Activated naive CD8-positive, alpha-beta T cell treated with anti-CD3 and anti-CD28 coated beads, Interleukin-2, amount 10 ng/mL, durations not matched to agents 7 days and 5 days (primary cell): ENCODE measurements around the gene MT1G. TPM values are rescaled to one million over a fixed set of nuclear protein-coding genes. Genes with fewer than 3 reads are reported as not detected.
A peak's percentile ranks its signal among the peaks of the same experiment; 100 is the strongest.
"Not testable (repeated sequence)": the region's sequence is repeated elsewhere in the genome, so short reads cannot be mapped to it uniquely, and the experiment has no call there.

Source experiments
- ATAC-seq: fragments of 150-1000 bp; cut with Tn5 transposase; one replicate; pipeline ENCODE4 v1.10.0; 2021; ENCODE audit warnings: low read depth, moderate library complexity
- POLR2A ChIA-PET: fragments of 350-600 bp; sonication (Branson Sonifier 250); formaldehyde crosslinking; loops from one replicate; lab custom pipeline; 2021; ENCODE audit warnings: antibody characterized with exemption; lab: Charles Lee
- DNase-seq: peaks from one replicate; pipeline ENCODE4 v3.0.0; 2021
- H3K27ac Mint-ChIP-seq: one replicate; pipeline ENCODE4 v1.8.0; 2022; ENCODE audit warnings: mild to moderate bottlenecking, mixed read lengths
- H3K27me3 Mint-ChIP-seq: one replicate; pipeline ENCODE4 v1.8.0; 2022; ENCODE audit warnings: mild to moderate bottlenecking, moderate library complexity, mixed read lengths
- H3K36me3 Mint-ChIP-seq: one replicate; pipeline ENCODE4 v1.8.0; 2021; ENCODE audit warnings: mild to moderate bottlenecking, mixed read lengths
- H3K4me1 Mint-ChIP-seq: one replicate; pipeline ENCODE4 v1.8.0; 2021; ENCODE audit warnings: mixed read lengths
- H3K4me3 Mint-ChIP-seq: one replicate; pipeline ENCODE4 v1.8.0; 2022; ENCODE audit warnings: mild to moderate bottlenecking, moderate library complexity, mixed read lengths
- H3K9me3 Mint-ChIP-seq: one replicate; pipeline ENCODE4 v1.8.0; 2021; ENCODE audit warnings: mixed read lengths
- total RNA-seq, 2 experiments: library from RNA; stranded (reverse); gene quantifications; one replicate each; pipeline ENCODE4 v1.2.3, GENCODE V29; 2021

Gene MT1G
- total RNA-seq, 2 experiments from 2014 or later, result 4.0 to 5.0 TPM

- Mint-ChIP-seq H3K36me3 (peaks cover 4% of the 10 kb centered on the region), H3K9me3 (no peaks in the 10 kb centered on the region), H3K4me3 (peak within 1 kb of the TSS; percentile 94), H3K27me3 (peaks cover 18% of the 10 kb centered on the region), H3K27ac (peak within 1 kb of the TSS; percentile 93), H3K4me1 (peaks cover 17% of the 10 kb centered on the region)
- POLR2A ChIA-PET, result interaction anchor here (0.7 to 2.2 kb wide), 20 partner anchors 8 to 93 kb away, joined by 3 to 22 read pairs (median 4); partner anchors contain the start of genes MT1H, MT1X and MT2A
- peak; percentile 80 for DNase-seq
- ATAC-seq, result peak; percentile 86
Measured at GRCh38 chr16:56625140-56625942, 42.5 kb downstream of the MT1G start, which contains the start of gene MT1E. TSS of gene MT1E (plus strand) at chr16:56625781. CDS start at chr16:56625852, 71 bp downstream.

- H3K27me3 Mint-ChIP-seq, result peaks cover 20% of the 10 kb centered on the region
- no peaks in the 10 kb centered on the region for H3K9me3 Mint-ChIP-seq
- H3K4me3 Mint-ChIP-seq, result no peak overlapping the region
- DNase-seq, result no peak
- peaks cover 4% of the 10 kb centered on the region for H3K36me3 Mint-ChIP-seq
- POLR2A ChIA-PET, result interaction anchor here (1.3 to 1.8 kb wide), 2 partner anchors 15 to 78 kb away, joined by 3 to 12 read pairs; partner anchors contain the start of gene MT2A
- H3K27ac Mint-ChIP-seq, result no peak overlapping the region
- ATAC-seq, result no peak
- H3K4me1 Mint-ChIP-seq, result peaks cover 19% of the 10 kb centered on the region
Measured at GRCh38 chr16:56623637-56624036, 44.2 kb downstream of the MT1G start.

GRCh38 chr16:56623184-56623583 is 44.7 kb downstream of the MT1G start:
- POLR2A ChIA-PET, result interaction anchor here (1.3 to 1.8 kb wide), 2 partner anchors 14 to 79 kb away, joined by 3 to 12 read pairs; partner anchors contain the start of gene MT2A
- H3K4me1 Mint-ChIP-seq, result peaks cover 21% of the 10 kb centered on the region
- not testable (repeated sequence) for H3K9me3 Mint-ChIP-seq, H3K27ac Mint-ChIP-seq, DNase-seq, H3K4me3 Mint-ChIP-seq, ATAC-seq, H3K36me3 Mint-ChIP-seq
- peaks cover 25% of the 10 kb centered on the region for H3K27me3 Mint-ChIP-seq

- H3K27me3 Mint-ChIP-seq, result peaks cover 24% of the 10 kb centered on the region
- H3K27ac Mint-ChIP-seq, ATAC-seq, H3K36me3 Mint-ChIP-seq, H3K9me3 Mint-ChIP-seq, H3K4me3 Mint-ChIP-seq, DNase-seq: not testable (repeated sequence)
- H3K4me1 Mint-ChIP-seq, result peaks cover 28% of the 10 kb centered on the region
- POLR2A ChIA-PET, result interaction anchor here (0.6 kb wide), 1 partner anchor 8 kb away, joined by 4 read pairs; no protein-coding TSS in a partner anchor
Measured at GRCh38 chr16:56621665-56622445, 46.0 kb downstream of the MT1G start.

GRCh38 chr16:56620339-56620897 is 47.4 kb downstream of the MT1G start:
- peaks cover 28% of the 10 kb centered on the region for H3K4me1 Mint-ChIP-seq
- no peak for DNase-seq
- H3K27me3 Mint-ChIP-seq, result peaks cover 20% of the 10 kb centered on the region
- H3K36me3 Mint-ChIP-seq, result peaks cover 3% of the 10 kb centered on the region
- no peak overlapping the region for H3K27ac Mint-ChIP-seq
- no peak for ATAC-seq
- H3K4me3 Mint-ChIP-seq, result no peak overlapping the region
- POLR2A ChIA-PET, result interaction anchor here (1.0 kb wide), 1 partner anchor 11 kb away, joined by 4 read pairs; no protein-coding TSS in a partner anchor
- no peaks in the 10 kb centered on the region for H3K9me3 Mint-ChIP-seq

DNA sequence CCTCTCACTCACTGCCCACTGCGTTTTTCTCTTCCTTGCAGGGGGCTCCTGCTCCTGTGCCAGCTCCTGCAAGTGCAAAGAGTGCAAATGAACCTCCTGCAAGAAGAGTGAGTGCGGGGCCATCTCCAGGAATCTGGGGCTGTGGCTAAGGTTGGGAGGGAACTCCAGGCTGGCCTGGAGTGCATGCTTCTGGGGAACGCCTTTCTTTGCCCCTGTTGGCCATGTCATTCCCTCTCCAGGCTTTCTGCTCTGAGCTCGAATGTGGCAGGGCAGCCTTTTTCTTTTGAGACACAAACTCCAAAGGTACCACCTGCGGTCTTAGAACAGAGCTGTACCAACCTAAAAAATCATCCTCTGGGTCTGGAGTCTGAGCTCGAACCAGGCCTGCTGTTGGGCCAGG is 49.7 kb downstream of the MT1G start:
- peaks cover under 1% of the 10 kb centered on the region for H3K36me3 Mint-ChIP-seq
- H3K4me3 Mint-ChIP-seq, result peak overlapping the region; percentile 85
- H3K27me3 Mint-ChIP-seq, result peaks cover 11% of the 10 kb centered on the region
- POLR2A ChIA-PET, result interaction anchor here (1.0 to 2.1 kb wide), 6 partner anchors 7 to 64 kb away, joined by 3 to 13 read pairs (median 5); partner anchors contain the start of genes MT1E, MT1X and MT2A
- ATAC-seq (no peak), DNase-seq (no peak)
- no peaks in the 10 kb centered on the region for H3K9me3 Mint-ChIP-seq
- no peak overlapping the region for H3K27ac Mint-ChIP-seq
- peaks cover 31% of the 10 kb centered on the region for H3K4me1 Mint-ChIP-seq

DNA sequence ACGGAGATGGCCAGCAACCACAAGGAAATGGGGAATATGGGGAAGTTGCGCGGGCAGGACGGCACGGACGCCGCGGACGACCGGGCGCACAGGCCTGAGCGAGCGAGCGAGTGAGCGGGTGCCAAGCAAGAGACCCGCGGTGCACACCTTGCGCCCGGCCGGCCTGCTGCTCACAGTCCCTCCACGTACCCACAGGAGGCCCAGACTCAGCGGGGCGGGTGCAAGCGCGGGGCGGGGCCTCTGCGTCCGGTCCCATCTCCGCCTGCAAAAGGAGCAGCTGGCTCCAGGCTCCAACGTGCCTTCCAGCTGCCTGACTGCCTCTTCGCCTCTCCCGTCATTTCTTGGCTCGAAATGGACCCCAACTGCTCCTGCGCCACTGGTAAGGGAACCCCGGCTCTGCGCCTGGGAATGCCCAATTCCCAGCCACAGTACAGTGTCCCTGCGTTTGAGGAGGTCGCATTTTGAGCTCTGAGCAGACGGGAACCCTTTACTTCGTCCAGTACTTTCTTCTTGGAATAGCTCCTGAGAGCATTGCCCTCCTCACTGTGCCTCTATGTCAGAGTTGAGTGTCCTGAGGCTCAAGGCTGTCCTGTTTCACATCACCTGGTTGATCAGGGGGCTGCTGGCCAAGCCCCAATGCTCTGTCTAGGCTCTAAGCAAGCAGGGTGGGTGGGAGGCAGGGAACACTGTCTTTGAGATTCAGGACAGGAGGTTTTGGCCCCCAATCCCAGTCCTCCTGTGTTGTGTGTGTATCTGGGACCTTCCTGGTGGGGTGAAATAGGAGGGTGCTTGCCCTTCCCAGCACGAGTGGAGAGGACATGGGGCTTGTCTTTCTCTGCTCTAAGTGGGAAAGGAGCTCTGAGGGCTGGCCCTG is 50.4 kb downstream of the MT1G start:
- H3K4me3 Mint-ChIP-seq, result peak overlapping the region; percentile 85
- POLR2A ChIA-PET, result interaction anchor here (0.7 to 2.1 kb wide), 8 partner anchors 8 to 65 kb away, joined by 3 to 13 read pairs (median 4); partner anchors contain the start of genes MT1E, MT1X and MT2A
- H3K36me3 Mint-ChIP-seq, result no peaks in the 10 kb centered on the region
- peaks cover 30% of the 10 kb centered on the region for H3K4me1 Mint-ChIP-seq
- H3K27me3 Mint-ChIP-seq, result peaks cover 11% of the 10 kb centered on the region
- H3K9me3 Mint-ChIP-seq, result no peaks in the 10 kb centered on the region
- peak; percentile 98 for ATAC-seq
- H3K27ac Mint-ChIP-seq, result peak overlapping the region; percentile 65
- peak; percentile 79 for DNase-seq

Other genes starting within 250 kb of the MT1G start
- 10 to 100 TPM; 50.0 to 55.5 TPM for gene AMFR, start 242.5 kb downstream of the MT1G start, total RNA-seq
- 100 to 1,000 TPM; 200 to 204 TPM for gene NUDT21, start 216.7 kb downstream of the MT1G start, total RNA-seq
- 10 to 100 TPM; 39.3 to 39.6 TPM for gene OGFOD1, start 216.5 kb downstream of the MT1G start, total RNA-seq
- 10 to 100 TPM; 38.2 to 41.5 TPM for gene BBS2, start 148.0 kb downstream of the MT1G start, total RNA-seq
- gene MT4, start 103.0 kb downstream of the MT1G start, total RNA-seq, result not detected
- gene MT3, start 78.5 kb downstream of the MT1G start, total RNA-seq, result 10 to 100 TPM; 15.5 to 16.3 TPM
- 100 to 1,000 TPM; 115 to 135 TPM for gene MT2A, start 59.5 kb downstream of the MT1G start, total RNA-seq
- 10 to 100 TPM; 32.6 to 36.4 TPM for gene MT1E, start 42.3 kb downstream of the MT1G start, total RNA-seq
- gene MT1M, start 35.4 kb downstream of the MT1G start, total RNA-seq, result not detected
- gene MT1A, start 29.4 kb downstream of the MT1G start, total RNA-seq, result not detected
- not detected for gene MT1B, start 16.2 kb downstream of the MT1G start, total RNA-seq
- gene MT1F, start 10.1 kb downstream of the MT1G start, total RNA-seq, result 10 to 100 TPM; 24.1 to 27.8 TPM
- gene MT1H, start 1.7 kb upstream of the MT1G start, total RNA-seq, result not detected
- gene MT1X, start 14.4 kb upstream of the MT1G start, total RNA-seq, result 10 to 100 TPM; 35.0 to 35.4 TPM
- 10 to 100 TPM; 89.5 to 92.5 TPM for gene NUP93, start 62.1 kb upstream of the MT1G start, total RNA-seq
- not detected for gene SLC12A3, start 197.1 kb upstream of the MT1G start, total RNA-seq